Activated effector memory CD4-positive, alpha-beta T cell treated with Interleukin-2 at 50 U/mL for 16 hours (primary cell): ENCODE measurements around the gene SLC22A14.
"Not testable (repeated sequence)": the region's sequence is repeated elsewhere in the genome, so short reads cannot be mapped to it uniquely, and the experiment has no call there.

Experiments
- DNase-seq: peaks from one replicate; pipeline ENCODE4 v3.0.0-alpha.2; 2020

Gene SLC22A14

GRCh38 chr3:38314112-38314763, 32.1 kb downstream of the SLC22A14 start:
- DNase-seq = no peak

- no peak for DNase-seq
Measured at GRCh38 chr3:38314764-38315487, 32.8 kb downstream of the SLC22A14 start.

GRCh38 chr3:38315488-38316230, 33.6 kb downstream of the SLC22A14 start:
- no peak for DNase-seq

GRCh38 chr3:38316356-38317191, 34.5 kb downstream of the SLC22A14 start:
- DNase-seq = no peak

GRCh38 chr3:38317192-38317759, 35.2 kb downstream of the SLC22A14 start:
- DNase-seq = no peak

GRCh38 chr3:38318766-38319671, 36.9 kb downstream of the SLC22A14 start:
- DNase-seq = no peak

- DNase-seq = not testable (repeated sequence)
Measured at GRCh38 chr3:38320638-38321037, 38.5 kb downstream of the SLC22A14 start.

GRCh38 chr3:38323060-38323459, 41.0 kb downstream of the SLC22A14 start:
- no peak for DNase-seq

- DNase-seq = no peak
Measured at GRCh38 chr3:38325256-38325655, 43.2 kb downstream of the SLC22A14 start.

- DNase-seq = no peak
Measured at GRCh38 chr3:38327335-38328009, 45.4 kb downstream of the SLC22A14 start.

GRCh38 chr3:38331257-38332022, 49.3 kb downstream of the SLC22A14 start:
- DNase-seq = no peak

GRCh38 chr3:38332201-38332600, 50.1 kb downstream of the SLC22A14 start:
- DNase-seq = no peak

- DNase-seq = no peak
Measured at GRCh38 chr3:38334142-38335055, 52.3 kb downstream of the SLC22A14 start.

- DNase-seq = no peak
Measured at GRCh38 chr3:38335263-38335662, 53.2 kb downstream of the SLC22A14 start.

- no peak for DNase-seq
Measured at GRCh38 chr3:38337703-38338102, 55.6 kb downstream of the SLC22A14 start.

- DNase-seq = no peak
Measured at GRCh38 chr3:38343797-38344594, 61.9 kb downstream of the SLC22A14 start.

GRCh38 chr3:38345879-38346586, 63.9 kb downstream of the SLC22A14 start:
- DNase-seq = no peak
